CD14-positive monocyte (primary cell): ENCODE measurements around the gene SMARCD1. TPM values are rescaled to one million over a fixed set of nuclear protein-coding genes. Genes with fewer than 3 reads are reported as not detected.

ENCODE experiments used
- DNase-seq, 3 donors: peaks; one replicate each; pipeline ENCODE4 v3.0.0-alpha.2; 2011 to 2022
- H2AFZ ChIP-seq: 2 replicates; pipeline ENCODE4 v1.6.0; 2012; ENCODE audit warnings: mild to moderate bottlenecking, low read depth, low read length, inconsistent platforms; ENCODE audit not compliant: insufficient read depth, poor library complexity, severe bottlenecking
- H3K27ac ChIP-seq, 2 donors: 1 replicate in 1 of 2; 2 replicates in 1 of 2; pipeline ENCODE4 v1.5.1; 2012 to 2013; ENCODE audit warnings: low read length in 2 of 2, control low read depth in 1 of 2, inconsistent platforms in 1 of 2, low read depth in 1 of 2, mild to moderate bottlenecking in 1 of 2
- H3K27me3 ChIP-seq, 2 donors: one replicate each; pipeline versions ENCODE4 v1.6.0 to v1.6.1; 2011 to 2013; ENCODE audit warnings: low read length in 2 of 2; ENCODE audit not compliant: control insufficient read depth in 2 of 2, insufficient read depth in 2 of 2
- H3K36me3 ChIP-seq, 2 donors: replicated peaks in 1 of 2; 1 replicate in 1 of 2; 2 replicates in 1 of 2; pipeline versions ENCODE4 v1.5.1 to v1.6.1; 2012 to 2013; ENCODE audit warnings: low read length in 2 of 2, control low read depth in 1 of 2, inconsistent platforms in 1 of 2, mild to moderate bottlenecking in 1 of 2; ENCODE audit not compliant: insufficient read depth in 2 of 2, control insufficient read depth in 1 of 2
- H3K4me1 ChIP-seq, 2 donors: 1 replicate in 1 of 2; 2 replicates in 1 of 2; pipeline versions ENCODE4 v1.5.1 to v1.6.1; 2012 to 2013; ENCODE audit warnings: low read length in 2 of 2, control low read depth in 1 of 2, inconsistent platforms in 1 of 2, mild to moderate bottlenecking in 1 of 2, moderate library complexity in 1 of 2; ENCODE audit not compliant: insufficient read depth in 2 of 2, control insufficient read depth in 1 of 2
- H3K4me2 ChIP-seq: replicated peaks from 2 replicates; pipeline ENCODE3; 2012; ENCODE audit warnings: low read length, moderate library complexity, mild to moderate bottlenecking; ENCODE audit not compliant: poor library complexity, severe bottlenecking; ENCODE audit errors: extremely low read depth
- H3K4me3 ChIP-seq, 3 experiments: fragments of 200-600 bp in 1 of 3; sonication (generic) in 1 of 3; replicated peaks in 1 of 3; 1 replicate in 2 of 3; 2 replicates in 1 of 3; pipeline ENCODE4 v1.5.1; 2011 to 2013; ENCODE audit warnings: low read length in 3 of 3, mild to moderate bottlenecking in 3 of 3, control low read depth in 2 of 3, low read depth in 2 of 3, inconsistent platforms in 1 of 3, moderate library complexity in 1 of 3
- H3K79me2 ChIP-seq: 2 replicates; pipeline ENCODE4 v1.6.0; 2012; ENCODE audit warnings: mild to moderate bottlenecking, control low read depth, inconsistent platforms, low read length, moderate library complexity; ENCODE audit not compliant: insufficient read depth
- H3K9ac ChIP-seq: 2 replicates; pipeline ENCODE4 v1.6.0; 2017; ENCODE audit warnings: low read length, mild to moderate bottlenecking; ENCODE audit not compliant: insufficient read depth, poor library complexity, severe bottlenecking
- H3K9me3 ChIP-seq, 2 donors: replicated peaks in 1 of 2; 1 replicate in 1 of 2; 2 replicates in 1 of 2; pipeline versions ENCODE4 v1.5.1 to v1.6.1; 2012 to 2013; ENCODE audit warnings: low read length in 2 of 2, control low read depth in 1 of 2; ENCODE audit not compliant: control insufficient read depth in 1 of 2, insufficient read depth in 1 of 2
- H4K20me1 ChIP-seq: 2 replicates; pipeline ENCODE4 v1.6.0; 2012; ENCODE audit warnings: mild to moderate bottlenecking, low read length, control low read depth, moderate library complexity; ENCODE audit not compliant: insufficient read depth
- H3K27ac Mint-ChIP-seq, 7 donors: one replicate each; pipeline ENCODE4 v1.8.0; 2020; ENCODE audit warnings: mild to moderate bottlenecking in 7 of 7, mixed read lengths in 7 of 7, moderate library complexity in 6 of 7, inconsistent platforms in 2 of 7
- H3K27me3 Mint-ChIP-seq, 3 donors: one replicate each; pipeline ENCODE4 v1.8.0; 2021 to 2022; ENCODE audit warnings: low read depth in 3 of 3, mild to moderate bottlenecking in 3 of 3, mixed read lengths in 3 of 3, moderate library complexity in 3 of 3, inconsistent platforms in 1 of 3
- H3K36me3 Mint-ChIP-seq, 2 donors: one replicate each; pipeline ENCODE4 v1.8.0; 2020; ENCODE audit warnings: mixed read lengths in 2 of 2, inconsistent platforms in 1 of 2, mild to moderate bottlenecking in 1 of 2
- H3K4me1 Mint-ChIP-seq: one replicate; pipeline ENCODE4 v1.8.0; 2020; ENCODE audit warnings: mild to moderate bottlenecking, mixed read lengths
- H3K4me3 Mint-ChIP-seq, 2 donors: one replicate each; pipeline ENCODE4 v1.8.0; 2020; ENCODE audit warnings: mild to moderate bottlenecking in 2 of 2, mixed read lengths in 2 of 2, moderate library complexity in 1 of 2
- H3K9me3 Mint-ChIP-seq, 7 donors: one replicate each; pipeline ENCODE4 v1.8.0; 2020 to 2022; ENCODE audit warnings: mixed read lengths in 7 of 7, mild to moderate bottlenecking in 6 of 7, moderate library complexity in 6 of 7, inconsistent platforms in 2 of 7
- CTCF ChIP-seq: fragments of 200-600 bp; IDR thresholded peaks from one replicate; pipeline ENCODE4 v1.8.0; 2022; ENCODE audit warnings: antibody characterized with exemption, mild to moderate bottlenecking
- WGBS: methylation state at CpG from one replicate; pipeline ENCODE4 v1.1.5; 2013; ENCODE audit warnings: missing lambda C conversion rate; ENCODE audit not compliant: insufficient coverage; 5-methylcytosine and 5-hydroxymethylcytosine counted together
- intact Hi-C, 2 donors: fragments of 100-400 bp; cut with micrococcal nuclease; formaldehyde crosslinking; loops; one replicate each; pipeline versions ENCODE4 v1.15.0 to v1.15.1; 2023
- polyA plus RNA-seq, 3 donors: library from polyadenylated mRNA; depleted of rRNA in 1 of 3; unstranded in 2 of 3; stranded (reverse) in 1 of 3; fragments of 300-500 nt in 2 of 3; fragments of >200 nt in 1 of 3; fragmentation: Illumina TruSeq in 2 of 3; gene quantifications; 1 replicate in 2 of 3; 2 replicates in 1 of 3; pipeline ENCODE4 v1.2.3, GENCODE V29; 2012 to 2021

The SMARCD1 gene
- polyA plus RNA-seq, 3 donors, result 3.7 to 41.9 (median 7.8) TPM

GRCh38 chr12:50123203-50123602 is 38.1 kb downstream of the SMARCD1 start:
- Mint-ChIP-seq H3K4me1 (peaks cover 2% of the 10 kb centered on the region), H3K4me3 (no peak overlapping the region), H3K27me3 (peaks cover 0 to 1% (median 0%) of the 10 kb centered on the region in 3 donors), H3K9me3 (no peaks in the 10 kb centered on the region), H3K36me3 (peaks cover 73 to 82% of the 10 kb centered on the region in 2 donors), H3K27ac (peak overlapping the region in 2 of 7 donors; percentile 42 to 58)
- peaks cover 81% of the 10 kb centered on the region for H4K20me1 ChIP-seq
- no peaks in the 10 kb centered on the region for H3K27me3 ChIP-seq
- no peak for DNase-seq
- H3K4me2 ChIP-seq, result no peak overlapping the region
- H3K4me3 ChIP-seq, result no peak overlapping the region
- peaks cover 61 to 89% of the 10 kb centered on the region in 2 donors for H3K36me3 ChIP-seq
- no peak overlapping the region for H2AFZ ChIP-seq
- no CpG with 5 or more reads among the region's 2 CpGs for WGBS
- H3K27ac ChIP-seq, result no peak overlapping the region
- peaks cover 39% of the 10 kb centered on the region for H3K79me2 ChIP-seq
- intact Hi-C loops, result no loop called here
- TF ChIP-seq CTCF, result no peak
- no peaks in the 10 kb centered on the region for H3K9me3 ChIP-seq
- no peaks in the 10 kb centered on the region for H3K4me1 ChIP-seq
- H3K9ac ChIP-seq, result no peak overlapping the region

GRCh38 chr12:50127546-50127945 is 42.4 kb downstream of the SMARCD1 start:
- Mint-ChIP-seq H3K36me3 (peaks cover 71 to 85% of the 10 kb centered on the region in 2 donors), H3K4me1 (peaks cover 17% of the 10 kb centered on the region), H3K9me3 (no peaks in the 10 kb centered on the region), H3K4me3 (no peak overlapping the region), H3K27ac (peak overlapping the region in 4 of 7 donors; percentile 1 to 73 (median 15)), H3K27me3 (peaks cover 0 to 1% (median 0%) of the 10 kb centered on the region in 3 donors)
- 92% methylated on average over 2 of the region's 2 CpGs for WGBS
- H3K27me3 ChIP-seq, result no peaks in the 10 kb centered on the region
- H2AFZ ChIP-seq, result no peak overlapping the region
- H3K9ac ChIP-seq, result no peak overlapping the region
- intact Hi-C loops, result no loop called here
- DNase-seq, result no peak
- no peaks in the 10 kb centered on the region for H3K9me3 ChIP-seq
- H3K27ac ChIP-seq, result no peak overlapping the region
- TF ChIP-seq CTCF, result no peak
- H3K4me3 ChIP-seq, result no peak overlapping the region
- peaks cover 4% of the 10 kb centered on the region for H3K79me2 ChIP-seq
- H3K4me2 ChIP-seq, result no peak overlapping the region
- H4K20me1 ChIP-seq, result peaks cover 56% of the 10 kb centered on the region
- peaks cover 42 to 81% of the 10 kb centered on the region in 2 donors for H3K36me3 ChIP-seq
- peaks cover 11 to 16% of the 10 kb centered on the region in 2 donors for H3K4me1 ChIP-seq
